Hematopoietic multipotent progenitor cell treated with erythropoietin and hydrocortisone succinate and interleukin-3 and kit ligand, for 6 days (in vitro differentiated cells): Measurements from ENCODE around the gene ZNF385A.

Experiments used
- DNase-seq: peaks from one replicate; pipeline ENCODE4 v3.0.0-alpha.2; 2015

The ZNF385A gene

GRCh38 chr12:54384591-54385041, at the start of gene ZNF385A:
ZNF385A (minus strand) TSS chr12:54384733; CDS start chr12:54384514, 219 bp downstream.
- DNase-seq, result peak; percentile 68

GRCh38 chr12:54432815-54433164, 48.3 kb upstream of the ZNF385A start:
- no peak for DNase-seq

GRCh38 chr12:54431911-54432814, 47.6 kb upstream of the ZNF385A start:
- DNase-seq, result peak; percentile 34

- DNase-seq, result no peak
These were observed 46.0 kb upstream of the ZNF385A start for GRCh38 chr12:54430471-54431069.

DNA sequence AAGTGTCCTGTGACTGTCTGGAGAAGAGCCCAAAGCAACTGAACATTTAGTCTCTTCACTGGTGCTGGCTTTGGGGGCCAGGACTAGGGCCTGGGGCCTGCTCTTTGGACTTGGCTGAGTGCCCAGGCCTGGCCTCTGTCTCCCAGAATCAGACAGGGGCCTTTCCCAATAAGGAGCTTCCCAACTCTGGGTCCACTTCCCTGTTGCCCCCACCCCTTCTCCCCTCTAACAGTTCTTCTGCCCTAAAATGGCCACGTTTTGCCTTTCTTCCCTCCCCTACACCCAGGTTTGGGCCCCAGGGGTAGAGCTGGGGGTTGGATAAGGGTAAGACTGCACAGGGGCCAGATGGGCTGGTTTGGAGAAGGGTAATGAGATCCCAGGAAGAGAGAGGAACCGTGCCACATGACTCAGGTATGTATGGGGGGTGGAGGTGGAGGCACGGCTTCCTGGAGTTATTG, 44.5 kb upstream of the ZNF385A start:
- DNase-seq, result no peak

DNA sequence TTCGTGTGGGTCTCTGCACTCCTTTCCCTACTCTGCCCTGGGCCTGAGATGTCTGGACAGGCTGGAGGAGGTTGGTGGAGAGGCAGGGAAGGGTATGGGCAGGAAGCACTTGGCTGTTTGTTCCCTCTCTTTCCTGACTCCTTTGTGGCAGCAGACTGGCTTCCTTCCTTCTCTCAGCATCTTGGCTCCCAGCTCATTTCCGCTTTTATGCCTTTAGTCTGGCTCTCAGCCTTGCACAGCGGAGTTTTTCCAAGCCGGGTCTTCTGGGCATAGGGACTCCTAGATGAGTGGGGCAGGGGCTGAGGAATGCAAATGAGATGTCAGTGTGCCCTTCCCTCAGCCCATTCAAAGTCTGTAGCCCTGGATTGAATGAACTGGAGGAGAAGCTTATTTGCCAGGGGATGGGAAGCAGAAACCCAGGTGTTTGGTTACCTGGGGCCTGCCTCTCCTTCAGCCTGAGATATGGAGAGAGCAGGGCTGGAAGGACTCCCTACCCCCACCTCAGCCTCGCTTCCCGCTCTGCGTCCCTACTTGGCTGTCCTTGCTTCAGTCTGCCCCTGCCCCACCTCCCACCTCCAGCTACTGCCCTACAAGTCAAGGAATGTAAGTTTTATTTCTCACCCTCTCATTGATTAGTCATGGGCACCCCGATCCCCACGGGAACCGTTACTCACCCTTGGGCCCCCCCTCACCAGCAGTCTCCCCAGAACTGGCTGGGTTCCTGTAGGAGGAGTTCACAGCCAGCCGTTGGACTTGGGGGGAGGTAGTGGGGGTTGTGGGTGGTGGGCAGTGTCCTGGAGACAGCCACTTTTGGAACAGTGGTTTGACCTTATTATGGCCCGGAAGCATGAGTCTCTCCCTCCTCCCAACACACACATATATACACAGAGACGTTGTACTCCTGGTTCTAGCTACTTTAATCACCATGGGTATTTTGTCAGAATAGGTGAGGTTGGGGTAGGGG, 43.8 kb upstream of the ZNF385A start:
- DNase-seq, result no peak

GRCh38 chr12:54427106-54427505, 42.6 kb upstream of the ZNF385A start:
- no peak for DNase-seq

- DNase-seq, result no peak
These were observed 42.2 kb upstream of the ZNF385A start for GRCh38 chr12:54426690-54427089.

DNA sequence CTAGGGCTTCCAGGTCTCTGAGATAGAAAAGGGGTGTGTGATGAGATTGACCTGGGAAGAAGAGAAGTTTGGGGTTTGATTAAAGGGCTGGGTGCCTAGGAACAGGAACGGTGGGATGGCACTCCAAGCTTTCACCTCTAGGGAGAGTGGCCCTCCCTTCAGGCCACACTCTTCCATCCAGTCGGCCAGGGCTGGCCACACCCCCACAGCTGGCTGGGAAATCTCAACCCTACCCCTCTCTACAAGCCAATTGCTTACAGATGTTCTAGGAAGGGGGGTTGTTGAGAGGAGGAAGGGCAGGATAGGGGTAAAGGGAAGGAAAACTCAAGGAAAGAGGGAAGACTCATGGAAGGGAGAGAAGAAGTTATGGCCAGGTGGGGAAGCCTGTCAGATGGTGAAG, 41.2 kb upstream of the ZNF385A start:
- no peak for DNase-seq

DNA sequence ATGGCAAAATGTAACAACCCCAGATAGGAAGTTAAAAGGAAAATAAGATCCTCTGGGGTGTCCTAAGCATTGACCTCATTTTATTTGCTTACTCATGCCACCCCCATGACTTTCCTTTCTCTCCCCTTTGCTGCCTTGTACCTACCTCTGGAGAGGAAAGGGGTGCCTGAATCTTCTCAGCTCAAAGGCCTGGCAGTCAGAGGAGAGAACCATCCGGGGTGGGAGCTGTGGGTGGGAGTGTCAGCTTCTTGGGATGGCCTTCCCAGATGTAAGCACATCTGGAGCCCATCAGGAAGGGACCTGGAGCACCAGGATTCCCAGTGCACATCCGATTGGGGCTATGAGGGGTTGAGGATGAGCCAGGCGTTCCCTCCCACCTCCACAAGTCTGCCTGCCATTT, 39.7 kb upstream of the ZNF385A start:
- no peak for DNase-seq

DNA sequence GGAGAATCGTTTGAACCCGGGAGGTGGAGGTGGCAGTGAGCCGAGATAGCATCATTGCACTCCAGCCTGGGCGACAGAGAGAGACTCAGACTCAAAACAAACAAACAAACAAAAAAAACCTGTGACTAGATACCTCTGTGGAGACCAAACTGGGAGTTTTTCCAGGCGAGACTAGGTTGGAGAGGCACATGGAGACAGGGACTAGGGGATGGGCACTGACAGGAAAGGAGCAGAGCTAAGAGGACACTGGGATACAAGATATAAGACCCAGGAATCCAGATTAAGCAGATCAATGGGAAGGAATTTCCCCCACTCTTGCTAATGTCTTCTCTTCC, 39.2 kb upstream of the ZNF385A start:
- DNase-seq, result no peak

GRCh38 chr12:54421879-54422250, 37.3 kb upstream of the ZNF385A start:
- no peak for DNase-seq

- no peak for DNase-seq
These were observed 36.8 kb upstream of the ZNF385A start for GRCh38 chr12:54421175-54421878.

GRCh38 chr12:54420766-54421144, 36.2 kb upstream of the ZNF385A start:
- no peak for DNase-seq

DNA sequence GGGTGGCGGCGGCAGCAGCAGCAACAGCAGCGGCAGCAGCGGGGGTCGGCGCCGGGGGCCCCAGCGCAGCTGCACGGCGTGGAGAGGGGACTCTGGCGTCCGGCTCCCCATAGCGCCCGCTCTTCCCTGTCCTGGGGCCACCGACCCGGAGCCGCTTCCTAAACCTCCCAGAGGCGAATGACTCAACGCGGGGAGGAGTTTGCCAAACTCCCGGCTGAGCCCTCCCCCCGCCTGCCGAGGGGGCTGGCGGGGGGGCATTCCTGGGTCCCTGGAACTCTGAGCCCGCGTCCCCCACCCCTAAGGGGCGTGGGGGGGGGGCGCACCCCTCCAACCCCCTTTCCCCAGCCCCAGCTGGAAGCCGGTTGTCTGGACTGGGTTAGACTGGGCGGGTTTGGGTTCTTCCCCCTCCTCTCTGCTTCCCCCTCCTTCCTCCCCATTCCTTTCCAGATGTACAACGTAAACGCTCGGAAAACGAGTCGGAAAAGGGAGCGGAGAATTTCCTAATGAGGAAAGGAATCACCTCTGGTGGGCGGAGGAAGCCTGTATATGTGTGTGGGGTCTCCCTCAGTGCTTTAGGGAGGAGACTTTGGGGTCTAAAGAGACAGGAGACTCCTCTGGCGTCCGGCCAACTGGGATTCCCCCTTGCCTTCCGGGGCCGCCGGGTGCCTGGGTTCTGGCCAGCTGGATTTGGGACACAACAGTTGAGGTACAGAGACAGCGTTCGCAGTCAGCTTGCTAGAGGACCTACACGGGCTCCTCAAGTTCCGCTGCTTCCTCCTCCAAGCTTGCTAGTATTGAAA, 34.8 kb upstream of the ZNF385A start, which contains the start of gene ITGA5:
Gene ITGA5 (minus strand): TSS at position 179 of the 800 bp plus-strand sequence. CDS start 68 bp downstream, at position 111.
- peak; percentile 62 for DNase-seq

GRCh38 chr12:54418441-54419087, 34.0 kb upstream of the ZNF385A start:
- DNase-seq, result peak; percentile 11

GRCh38 chr12:54417712-54418440, 33.3 kb upstream of the ZNF385A start:
- DNase-seq, result peak; percentile 26

DNA sequence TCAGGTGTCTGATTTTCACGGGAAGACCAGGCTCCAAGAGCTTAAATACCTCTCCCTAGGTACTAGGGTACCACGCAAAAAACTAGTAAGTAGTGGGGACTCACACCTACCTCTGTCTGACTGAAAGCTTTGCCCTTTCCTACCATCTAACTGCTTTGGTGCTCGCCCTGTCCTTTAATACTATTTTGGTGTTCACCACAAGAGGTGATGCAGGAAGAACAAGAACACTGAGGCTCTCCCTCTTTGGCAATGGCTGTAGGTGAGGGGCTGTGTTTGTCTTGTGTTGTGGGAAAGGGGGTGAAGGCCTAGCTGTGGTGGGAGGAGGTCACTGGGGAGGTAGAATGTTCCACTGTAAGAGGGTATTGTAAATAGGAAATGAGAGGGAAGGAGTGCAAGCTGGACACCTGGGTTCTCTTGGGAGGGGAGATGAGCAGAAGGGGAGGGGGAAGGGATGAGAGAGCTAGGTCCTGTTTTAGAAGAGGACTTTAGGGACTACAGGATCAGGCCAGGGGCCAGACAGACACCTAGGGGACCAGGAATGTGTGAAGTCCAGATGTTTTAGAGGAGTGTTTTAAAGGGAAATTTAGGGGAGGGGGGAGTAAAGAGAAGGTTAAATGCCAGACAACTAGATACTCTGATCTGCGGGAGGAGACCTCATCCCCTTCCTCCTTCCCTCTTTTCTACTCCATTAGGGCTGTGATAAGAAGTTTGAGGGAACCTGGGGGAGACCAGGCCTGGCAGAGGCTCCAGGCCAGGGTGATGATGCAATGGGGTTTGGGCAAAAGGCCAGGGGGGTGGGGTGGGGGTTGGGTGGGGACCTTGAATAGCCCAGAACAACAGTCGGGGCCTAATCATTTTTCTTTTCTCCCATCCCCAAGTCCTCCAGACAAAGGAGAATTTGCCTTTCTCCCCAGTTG, 32.4 kb upstream of the ZNF385A start:
- peak; percentile 73 for DNase-seq
